Naive thymus-derived CD4-positive, alpha-beta T cell (primary cell): ENCODE results near the gene REX1BD. TPM values are rescaled to one million over a fixed set of nuclear protein-coding genes. Genes with fewer than 3 reads are reported as not detected.
A peak's percentile ranks its signal among the peaks of the same experiment; 100 is the strongest.
"Not testable (repeated sequence)": the region's sequence is repeated elsewhere in the genome, so short reads cannot be mapped to it uniquely, and the experiment has no call there.

Experiments
- ATAC-seq: fragments of 150-1000 bp; cut with Tn5 transposase; 2 replicates; pipeline ENCODE4 v1.10.0; 2021; ENCODE audit warnings: mild to moderate bottlenecking, moderate library complexity
- CTCF ChIA-PET: fragments of 350-600 bp; sonication (Branson Sonifier 250); formaldehyde crosslinking; loops from one replicate; lab custom pipeline; 2021; ENCODE audit warnings: antibody characterized with exemption; lab: Charles Lee
- POLR2A ChIA-PET: fragments of 350-600 bp; sonication (Branson Sonifier 250); formaldehyde crosslinking; loops from one replicate; lab custom pipeline; 2021; ENCODE audit warnings: antibody characterized with exemption, inconsistent platforms; lab: Charles Lee
- DNase-seq, 9 donors: peaks; one replicate each; pipeline versions ENCODE4 v3.0.0 to v3.0.0-alpha.2; 2020 to 2022; ENCODE audit warnings: mixed read lengths in 1 of 9
- H3K27ac ChIP-seq: one replicate; pipeline ENCODE4 v1.7.0; 2013; ENCODE audit warnings: mild to moderate bottlenecking, low read depth, low read length, moderate library complexity
- H3K27me3 ChIP-seq, 2 donors: one replicate each; pipeline ENCODE4 v1.7.0; 2013; ENCODE audit warnings: low read length in 2 of 2, mild to moderate bottlenecking in 2 of 2, moderate library complexity in 2 of 2; ENCODE audit not compliant: control insufficient read depth in 2 of 2, insufficient read depth in 2 of 2
- H3K36me3 ChIP-seq, 3 experiments: 1 replicate in 2 of 3; 2 replicates in 1 of 3; pipeline ENCODE4 v1.7.0; 2013; ENCODE audit warnings: low read length in 3 of 3, mild to moderate bottlenecking in 3 of 3, moderate library complexity in 1 of 3; ENCODE audit not compliant: insufficient read depth in 3 of 3, control insufficient read depth in 2 of 3
- H3K4me1 ChIP-seq, 2 donors: one replicate each; pipeline ENCODE4 v1.7.0; 2013; ENCODE audit warnings: low read length in 2 of 2, mild to moderate bottlenecking in 2 of 2, moderate library complexity in 1 of 2; ENCODE audit not compliant: control insufficient read depth in 2 of 2, insufficient read depth in 2 of 2
- H3K4me3 ChIP-seq: 2 replicates; pipeline ENCODE4 v1.7.0; 2013; ENCODE audit warnings: mild to moderate bottlenecking, low read length
- H3K9me3 ChIP-seq, 3 experiments: 1 replicate in 2 of 3; 2 replicates in 1 of 3; pipeline ENCODE4 v1.7.0; 2013; ENCODE audit warnings: low read length in 3 of 3; ENCODE audit not compliant: control insufficient read depth in 2 of 3
- H3K27ac Mint-ChIP-seq, 9 donors: one replicate each; pipeline ENCODE4 v1.8.0; 2020 to 2022; ENCODE audit warnings: mixed read lengths in 9 of 9, mild to moderate bottlenecking in 8 of 9, moderate library complexity in 5 of 9, inconsistent platforms in 2 of 9
- H3K27me3 Mint-ChIP-seq, 5 donors: one replicate each; pipeline ENCODE4 v1.8.0; 2021 to 2022; ENCODE audit warnings: mixed read lengths in 5 of 5, mild to moderate bottlenecking in 1 of 5
- H3K36me3 Mint-ChIP-seq, 5 donors: one replicate each; pipeline ENCODE4 v1.8.0; 2020 to 2022; ENCODE audit warnings: mixed read lengths in 5 of 5, mild to moderate bottlenecking in 3 of 5, inconsistent platforms in 1 of 5
- H3K4me1 Mint-ChIP-seq, 7 donors: one replicate each; pipeline ENCODE4 v1.8.0; 2020 to 2022; ENCODE audit warnings: mixed read lengths in 7 of 7, mild to moderate bottlenecking in 3 of 7, inconsistent platforms in 1 of 7
- H3K4me3 Mint-ChIP-seq, 10 donors: one replicate each; pipeline ENCODE4 v1.8.0; 2020 to 2022; ENCODE audit warnings: mild to moderate bottlenecking in 10 of 10, mixed read lengths in 10 of 10, moderate library complexity in 6 of 10, inconsistent platforms in 2 of 10
- H3K9me3 Mint-ChIP-seq, 11 donors: one replicate each; pipeline ENCODE4 v1.8.0; 2020 to 2022; ENCODE audit warnings: mixed read lengths in 11 of 11, mild to moderate bottlenecking in 4 of 11, inconsistent platforms in 1 of 11, moderate library complexity in 1 of 11
- intact Hi-C, 2 donors: fragments of 100-400 bp; cut with micrococcal nuclease; formaldehyde crosslinking; loops; one replicate each; pipeline ENCODE4 v1.15.1; 2023
- polyA plus RNA-seq, 2 donors: library from polyadenylated mRNA; unstranded; fragments of 300-500 nt; fragmentation: Illumina TruSeq; gene quantifications; one replicate each; pipeline ENCODE4 v1.2.3, GENCODE V29; 2021
- total RNA-seq, 6 experiments: library from RNA in 5 of 6; stranded (reverse) in 5 of 6; gene quantifications; 1 replicate in 5 of 6; 2 replicates in 1 of 6; pipeline ENCODE4 v1.2.3 and lab custom pipeline; 2021 to 2026

REX1BD gene
- total and polyA plus RNA-seq, 7 experiments from 2014 or later = 83.9 to 197 (median 151) TPM

DNA sequence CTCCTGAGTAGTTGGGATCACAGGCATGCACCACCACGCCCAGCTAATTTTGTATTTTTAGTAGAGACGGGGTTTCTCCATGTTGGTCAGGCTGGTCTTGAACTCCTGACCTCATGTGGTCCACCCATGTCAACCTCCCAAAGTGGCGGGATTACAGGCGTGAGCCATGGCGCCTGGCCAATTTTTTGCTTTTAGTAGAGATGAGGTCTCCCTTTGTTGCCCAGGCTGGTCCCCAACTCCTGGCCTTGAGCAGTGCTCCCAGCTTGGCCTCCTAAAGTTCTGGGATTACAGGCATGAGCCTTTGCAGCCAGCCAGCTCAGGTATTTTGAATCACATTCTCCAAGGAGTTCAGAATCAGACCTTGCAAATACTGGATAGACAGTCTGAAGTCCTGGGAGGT, 4.1 kb downstream of the REX1BD start:
- intact Hi-C loops, H3K4me3 ChIP-seq, H3K27me3 ChIP-seq, ATAC-seq, H3K9me3 Mint-ChIP-seq, H3K36me3 ChIP-seq, H3K9me3 ChIP-seq, H3K27ac ChIP-seq: not testable (repeated sequence)
- H3K4me1 ChIP-seq = peaks cover 24 to 35% of the 10 kb centered on the region in 2 donors
- POLR2A ChIA-PET = interaction anchor here (0.6 to 2.8 kb wide), 5 partner anchors 11 to 255 kb away, joined by 3 to 10 read pairs (median 4); partner anchors contain the start of gene KXD1
- Mint-ChIP-seq H3K4me3 (peak overlapping the region in 1 of 10 donors; percentile 86), H3K27me3 (peaks cover 0 to 23% (median 0%) of the 10 kb centered on the region in 5 donors), H3K27ac (peak overlapping the region in 2 of 9 donors; percentile 39 to 62), H3K36me3 (peaks cover 0 to 12% (median 0%) of the 10 kb centered on the region in 5 donors), H3K4me1 (peaks cover 13 to 55% (median 37%) of the 10 kb centered on the region in 7 donors)
- DNase-seq = peak in 1 of 9 donors; percentile 8
- CTCF ChIA-PET = interaction anchor here (1.0 to 2.7 kb wide), 3 partner anchors 251 to 268 kb away, joined by 3 to 20 read pairs (median 14); no protein-coding TSS in a partner anchor

GRCh38 chr19:18593367-18594095, 4.9 kb downstream of the REX1BD start:
- POLR2A ChIA-PET = interaction anchor here (0.9 to 2.8 kb wide), 9 partner anchors 11 to 254 kb away, joined by 3 to 10 read pairs (median 3); partner anchors contain the start of genes FKBP8, KXD1, UBA52 and UPF1
- Histone ChIP-seq H3K27ac (no peak overlapping the region), H3K27me3 (no peaks in the 10 kb centered on the region), H3K4me3 (no peak overlapping the region), H3K9me3 (no peaks in the 10 kb centered on the region), H3K4me1 (peaks cover 17 to 29% of the 10 kb centered on the region in 2 donors), H3K36me3 (peaks cover 0 to 7% (median 0%) of the 10 kb centered on the region in 3 experiments)
- intact Hi-C loops = loop anchor here in 1 of 2 donors (1.0 to 2.0 kb wide), 5 partner anchors 36 to 273 kb away; partner anchors contain the start of gene KXD1
- H3K4me3 Mint-ChIP-seq = peak overlapping the region in 9 of 10 donors; percentile 38 to 86 (median 60)
- peaks cover 0 to 12% (median 0%) of the 10 kb centered on the region in 5 donors for H3K36me3 Mint-ChIP-seq
- DNase-seq (no peak), ATAC-seq (no peak)
- peak overlapping the region in 6 of 9 donors; percentile 38 to 84 (median 72) for H3K27ac Mint-ChIP-seq
- peaks cover 0 to 2% (median 0%) of the 10 kb centered on the region in 11 donors for H3K9me3 Mint-ChIP-seq
- H3K27me3 Mint-ChIP-seq = peaks cover 0 to 23% (median 0%) of the 10 kb centered on the region in 5 donors
- H3K4me1 Mint-ChIP-seq = peaks cover 6 to 48% (median 29%) of the 10 kb centered on the region in 7 donors
- CTCF ChIA-PET = interaction anchor here (0.6 to 2.7 kb wide), 10 partner anchors 75 to 267 kb away, joined by 3 to 20 read pairs (median 3); partner anchors contain the start of gene UPF1

- Histone ChIP-seq H3K9me3 (no peaks in the 10 kb centered on the region), H3K27ac (peak overlapping the region; percentile 29), H3K36me3 (peaks cover 0 to 7% (median 0%) of the 10 kb centered on the region in 3 experiments), H3K4me3 (peak overlapping the region; percentile 71), H3K4me1 (peaks cover 17 to 29% of the 10 kb centered on the region in 2 donors), H3K27me3 (no peaks in the 10 kb centered on the region)
- DNase-seq (peak; percentile 66 to 85 (median 72)), ATAC-seq (peak; percentile 87)
- ChIA-PET CTCF (interaction anchor here (0.7 to 2.7 kb wide), 10 partner anchors 74 to 253 kb away, joined by 3 to 20 read pairs (median 3); partner anchors contain the start of gene UPF1), POLR2A (interaction anchor here (0.9 to 2.8 kb wide), 9 partner anchors 12 to 253 kb away, joined by 3 to 10 read pairs (median 3); partner anchors contain the start of genes FKBP8, KXD1, UBA52 and UPF1)
- H3K9me3 Mint-ChIP-seq = peaks cover 0 to 2% (median 0%) of the 10 kb centered on the region in 11 donors
- intact Hi-C loops = loop anchor here in 1 of 2 donors (1.0 to 2.0 kb wide), 5 partner anchors 37 to 272 kb away; partner anchors contain the start of gene KXD1
- peak overlapping the region; percentile 49 to 90 (median 80) for H3K4me3 Mint-ChIP-seq
- H3K27me3 Mint-ChIP-seq = peaks cover 0 to 23% (median under 1%) of the 10 kb centered on the region in 5 donors
- H3K36me3 Mint-ChIP-seq = peaks cover 0 to 12% (median 0%) of the 10 kb centered on the region in 5 donors
- H3K27ac Mint-ChIP-seq = peak overlapping the region in 4 of 9 donors; percentile 57 to 72 (median 62)
- H3K4me1 Mint-ChIP-seq = peaks cover 6 to 48% (median 29%) of the 10 kb centered on the region in 7 donors
These were observed 5.7 kb downstream of the REX1BD start for GRCh38 chr19:18594096-18594823.

DNA sequence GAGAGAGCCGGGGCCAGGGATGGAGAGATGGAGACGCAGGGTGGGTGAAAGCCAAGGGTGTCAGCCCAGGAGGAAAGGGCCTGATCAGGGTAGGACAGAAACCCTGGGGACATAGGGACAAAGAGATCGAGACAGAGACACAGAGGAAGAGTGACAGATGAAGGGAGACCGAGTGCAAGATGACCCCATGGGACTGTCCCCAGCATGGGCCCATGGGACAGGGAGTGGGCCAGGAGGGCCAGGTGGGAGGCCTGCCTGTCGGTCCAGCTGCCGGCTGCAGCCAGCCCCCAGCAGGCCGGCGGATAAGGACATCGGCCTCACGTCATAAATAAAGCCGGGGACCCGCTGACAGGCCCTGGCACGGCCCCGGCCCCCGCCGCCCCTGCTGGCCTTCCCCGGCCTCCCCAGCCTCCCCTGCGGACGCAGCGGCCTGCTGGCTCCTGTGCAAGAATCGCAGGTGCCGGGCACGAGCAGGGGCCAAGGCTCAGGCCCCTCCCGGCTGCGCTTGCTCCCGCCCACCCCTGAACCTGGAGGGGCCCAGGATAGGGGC, 6.3 kb downstream of the REX1BD start:
- POLR2A ChIA-PET = interaction anchor here (1.0 to 2.8 kb wide), 3 partner anchors 51 to 253 kb away, joined by 3 to 10 read pairs (median 3); partner anchors contain the start of gene FKBP8
- Mint-ChIP-seq H3K4me1 (peaks cover 6 to 44% (median 25%) of the 10 kb centered on the region in 7 donors), H3K27me3 (peaks cover 0 to 23% (median 2%) of the 10 kb centered on the region in 5 donors), H3K27ac (peak overlapping the region in 6 of 9 donors; percentile 35 to 72 (median 58)), H3K9me3 (no peaks in the 10 kb centered on the region), H3K36me3 (peaks cover 0 to 8% (median 0%) of the 10 kb centered on the region in 5 donors), H3K4me3 (peak overlapping the region; percentile 49 to 90 (median 80))
- peak overlapping the region; percentile 29 for H3K27ac ChIP-seq
- ATAC-seq = no peak
- H3K9me3 ChIP-seq = no peaks in the 10 kb centered on the region
- H3K4me3 ChIP-seq = peak overlapping the region; percentile 71
- H3K4me1 ChIP-seq = peaks cover 10 to 24% of the 10 kb centered on the region in 2 donors
- CTCF ChIA-PET = interaction anchor here (0.7 to 2.7 kb wide), 6 partner anchors 75 to 253 kb away, joined by 3 to 20 read pairs (median 3); no protein-coding TSS in a partner anchor
- H3K27me3 ChIP-seq = no peaks in the 10 kb centered on the region
- peaks cover 0 to 7% (median 0%) of the 10 kb centered on the region in 3 experiments for H3K36me3 ChIP-seq
- intact Hi-C loops = loop anchor here (1.0 to 5.0 kb wide), 6 partner anchors 38 to 271 kb away; partner anchors contain the start of gene KXD1 (in 1 of the 2)
- DNase-seq = no peak

DNA sequence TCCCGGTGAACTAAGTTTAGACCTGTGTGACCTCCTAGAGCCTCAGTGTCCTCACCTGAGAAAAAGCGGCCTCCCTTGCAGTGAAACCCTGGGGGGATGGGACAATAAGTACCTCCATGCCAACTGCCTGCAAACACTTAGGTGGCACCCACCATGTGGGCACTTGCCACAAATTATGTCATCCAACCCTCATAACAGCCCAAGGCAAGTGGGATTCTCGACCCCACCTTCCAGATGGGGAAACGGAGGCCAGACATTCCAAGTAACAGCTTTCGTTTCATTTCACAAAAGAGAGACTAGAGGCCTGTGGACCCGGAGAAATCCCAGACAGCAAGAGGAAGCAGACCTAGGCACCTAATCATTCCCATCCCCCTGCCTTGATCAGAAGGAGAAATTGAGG, 6.9 kb downstream of the REX1BD start:
- peaks cover 0 to 5% (median 0%) of the 10 kb centered on the region in 5 donors for H3K36me3 Mint-ChIP-seq
- ATAC-seq = no peak
- DNase-seq = no peak
- POLR2A ChIA-PET = no interaction called here
- peaks cover 7 to 18% of the 10 kb centered on the region in 2 donors for H3K4me1 ChIP-seq
- peaks cover 0 to 5% (median 0%) of the 10 kb centered on the region in 3 experiments for H3K36me3 ChIP-seq
- no peak overlapping the region for H3K27ac ChIP-seq
- H3K4me3 ChIP-seq = no peak overlapping the region
- no peaks in the 10 kb centered on the region for H3K9me3 Mint-ChIP-seq
- no peaks in the 10 kb centered on the region for H3K27me3 ChIP-seq
- intact Hi-C loops = loop anchor here (2.0 to 5.0 kb wide), 2 partner anchors 105 to 252 kb away; no protein-coding TSS in a partner anchor
- peaks cover 0 to 23% (median 2%) of the 10 kb centered on the region in 5 donors for H3K27me3 Mint-ChIP-seq
- H3K27ac Mint-ChIP-seq = peak overlapping the region in 1 of 9 donors; percentile 55
- no peaks in the 10 kb centered on the region for H3K9me3 ChIP-seq
- peaks cover 6 to 38% (median 20%) of the 10 kb centered on the region in 7 donors for H3K4me1 Mint-ChIP-seq
- H3K4me3 Mint-ChIP-seq = peak overlapping the region; percentile 38 to 86 (median 52)
- CTCF ChIA-PET = interaction anchor here (1.2 kb wide), 1 partner anchor 252 kb away, joined by 5 read pairs; no protein-coding TSS in a partner anchor
